ENCODE data around the gene NADK2. TPM values are rescaled to one million over a fixed set of nuclear protein-coding genes. Genes with fewer than 3 reads are reported as not detected.

Gene NADK2
- total and polyA plus RNA-seq, 10 of the 15 experiments (the other 5 are each of a cell fraction or from before 2014, with no cell fraction given), result 2.4 to 9.0 (median 6.3) TPM

GRCh38 chr5:36241631-36242533, at the start of gene NADK2 (continued):
- TF ChIP-seq PRDM15 (CRISPR knock-in tag; IDR thresholded peaks at IDR 0.05) (no peak), ZNF24 (IDR thresholded peaks at IDR 0.05) (no peak), SIX5 (IDR thresholded peaks at IDR 0.05; ENCODE audit: low read depth, low read length, severe bottlenecking) (no peak), PML (IDR thresholded peaks at IDR 0.05; ENCODE audit: low read length) (no peak), CHD2 (IDR thresholded peaks at IDR 0.05; ENCODE audit: borderline replicate concordance, low read depth, low read length) (0 out of 2 replicates have a peak, but pooled peaks have one; percentile 21), JUND (IDR thresholded peaks at IDR 0.05; ENCODE audit: low read depth, low read length) (no peak), POU2F2 (IDR thresholded peaks at IDR 0.05; ENCODE audit: borderline replicate concordance, low read depth, low read length) (no peak; the same call in 2 of the 3 replicates), ZNF274 (IDR thresholded peaks at IDR 0.05; ENCODE audit: insufficient read depth, insufficient read length) (no peak), IRF5 (IDR thresholded peaks at IDR 0.05; ENCODE audit: borderline replicate concordance) (no peak), CTCF (IDR thresholded peaks at IDR 0.05 in 2 of 3, conservative IDR thresholded peaks at IDR 0.05 in 1 of 3; ENCODE audit: control insufficient read depth in 2 of 3, extremely low read depth in 1 of 3, insufficient read depth in 1 of 3, low read depth in 3 of 3, low read length in 3 of 3) (peak; percentile 69 to 74 (median 73)), POLR2AphosphoS2 (IDR thresholded peaks at IDR 0.05; ENCODE audit: low read depth, low read length) (no peak; the same call in 1 of the 2 replicates), BCL11A (IDR thresholded peaks at IDR 0.05; ENCODE audit: low read depth, low read length) (0 out of 2 replicates have a peak, but pooled peaks have one; percentile 26), BACH1 (IDR thresholded peaks at IDR 0.05; ENCODE audit: borderline replicate concordance) (peak; percentile 81), TCF3 (IDR thresholded peaks at IDR 0.05; ENCODE audit: borderline replicate concordance, insufficient read depth, low read depth, low read length) (peak; percentile 45), ATF7 (IDR thresholded peaks at IDR 0.05; ENCODE audit: low read depth) (peak; percentile 55; the same call in 1 of the 2 replicates), CUX1 (IDR thresholded peaks at IDR 0.05; ENCODE audit: insufficient replicate concordance, low read depth, low read length) (no peak)
